Nephron (organoid): ENCODE data around the gene MANBA.

Experiments
- H3K27ac Mint-ChIP-seq, 3 experiments: 2 replicates each; pipeline ENCODE4 v1.8.0; 2020; ENCODE audit warnings: mixed read lengths in 3 of 3, mild to moderate bottlenecking in 2 of 3, moderate library complexity in 1 of 3
- H3K27me3 Mint-ChIP-seq: 2 replicates; pipeline ENCODE4 v1.8.0; 2021; ENCODE audit warnings: low read depth, mild to moderate bottlenecking, moderate library complexity, mixed read lengths
- H3K36me3 Mint-ChIP-seq: 2 replicates; pipeline ENCODE4 v1.8.0; 2020; ENCODE audit warnings: low read depth, mixed read lengths
- H3K4me1 Mint-ChIP-seq: 2 replicates; pipeline ENCODE4 v1.8.0; 2020; ENCODE audit warnings: mixed read lengths
- H3K4me3 Mint-ChIP-seq, 3 experiments: 2 replicates each; pipeline ENCODE4 v1.8.0; 2020; ENCODE audit warnings: mild to moderate bottlenecking in 3 of 3, mixed read lengths in 3 of 3, moderate library complexity in 2 of 3
- H3K9me3 Mint-ChIP-seq: 2 replicates; pipeline ENCODE4 v1.8.0; 2020; ENCODE audit warnings: mixed read lengths
- CTCF ChIP-seq, 3 experiments: fragments of 200-600 bp; sonication (generic); IDR thresholded peaks; one replicate each; pipeline ENCODE4 v1.5.0; 2021; ENCODE audit warnings: antibody characterized with exemption in 3 of 3; ENCODE audit not compliant: unreplicated experiment in 3 of 3

MANBA gene

GRCh38 chr4:102586002-102586643 lies 174.6 kb downstream of the MANBA start:
- H3K4me3 Mint-ChIP-seq, result no peak overlapping the region
- no peaks in the 10 kb centered on the region for H3K4me1 Mint-ChIP-seq
- no peak overlapping the region for H3K27ac Mint-ChIP-seq
- no peaks in the 10 kb centered on the region for H3K27me3 Mint-ChIP-seq
- peaks cover 61% of the 10 kb centered on the region for H3K36me3 Mint-ChIP-seq
- peaks cover 11% of the 10 kb centered on the region for H3K9me3 Mint-ChIP-seq
- TF ChIP-seq CTCF (IDR thresholded peaks at IDR 0.05; ENCODE audit: unreplicated experiment in 3 of 3), result no peak

- Mint-ChIP-seq H3K4me1 (no peaks in the 10 kb centered on the region), H3K9me3 (peaks cover 3% of the 10 kb centered on the region), H3K4me3 (no peak overlapping the region), H3K36me3 (peaks cover 53% of the 10 kb centered on the region), H3K27ac (no peak overlapping the region), H3K27me3 (no peaks in the 10 kb centered on the region)
- no peak for TF ChIP-seq CTCF (IDR thresholded peaks at IDR 0.05; ENCODE audit: unreplicated experiment in 3 of 3)
Observed at GRCh38 chr4:102585329-102585728, 175.4 kb downstream of the MANBA start.

- H3K27ac Mint-ChIP-seq, result no peak overlapping the region
- H3K4me3 Mint-ChIP-seq, result no peak overlapping the region
- no peak for TF ChIP-seq CTCF (IDR thresholded peaks at IDR 0.05; ENCODE audit: unreplicated experiment in 3 of 3)
Observed at GRCh38 chr4:102584091-102584490, 176.7 kb downstream of the MANBA start.

More at GRCh38 chr4:102584091-102584490, 176.7 kb downstream of the MANBA start:
- H3K4me1 Mint-ChIP-seq, result no peaks in the 10 kb centered on the region
- no peaks in the 10 kb centered on the region for H3K9me3 Mint-ChIP-seq
- no peaks in the 10 kb centered on the region for H3K27me3 Mint-ChIP-seq
- H3K36me3 Mint-ChIP-seq, result peaks cover 42% of the 10 kb centered on the region
